WTC11 (cell line): ENCODE results near the gene ANKDD1B. TPM values are rescaled to one million over a fixed set of nuclear protein-coding genes. Genes with fewer than 3 reads are reported as not detected.

ENCODE experiments used
- ATAC-seq: fragments of 200-7000 bp; cut with Tn5 transposase; 2 replicates; pipeline ENCODE4 v1.10.0; 2021; ENCODE audit warnings: mild to moderate bottlenecking, moderate library complexity
- CTCF ChIA-PET: fragments of 300-600 bp; sonication (Branson Sonifier 250); formaldehyde crosslinking; loops from one replicate; lab custom pipeline; 2021; ENCODE audit warnings: antibody characterized with exemption; lab: Charles Lee
- POLR2A ChIA-PET: fragments of 350-600 bp; sonication (Branson Sonifier 250); formaldehyde crosslinking; loops from one replicate; lab custom pipeline; 2021; ENCODE audit warnings: antibody characterized with exemption; lab: Charles Lee
- DNase-seq: peaks from one replicate; pipeline ENCODE4 v3.0.0; 2021; ENCODE audit warnings: low spot score
- H3K27ac Mint-ChIP-seq: 2 replicates; pipeline ENCODE4 v1.8.0; 2021; ENCODE audit warnings: mixed read lengths
- H3K27me3 Mint-ChIP-seq: 2 replicates; pipeline ENCODE4 v1.8.0; 2021; ENCODE audit warnings: low read depth, mild to moderate bottlenecking, moderate library complexity, mixed read lengths
- H3K36me3 Mint-ChIP-seq: 2 replicates; pipeline ENCODE4 v1.8.0; 2021; ENCODE audit warnings: mixed read lengths
- H3K4me1 Mint-ChIP-seq: 2 replicates; pipeline ENCODE4 v1.8.0; 2022; ENCODE audit warnings: mixed read lengths
- H3K4me3 Mint-ChIP-seq: 2 replicates; pipeline ENCODE4 v1.8.0; 2021; ENCODE audit warnings: mild to moderate bottlenecking, moderate library complexity, mixed read lengths
- H3K9me3 Mint-ChIP-seq: 2 replicates; pipeline ENCODE4 v1.8.0; 2021; ENCODE audit warnings: mixed read lengths
- CBFB ChIP-seq: sonication (generic); formaldehyde crosslinking; IDR thresholded peaks from 2 replicates; pipeline ENCODE4 v1.8.1; 2022; ENCODE audit warnings: mild to moderate bottlenecking, low read depth, missing genetic modification reagents
- E2F1 ChIP-seq: sonication (generic); formaldehyde crosslinking; IDR thresholded peaks from 2 replicates; pipeline ENCODE4 v1.8.0; 2022; ENCODE audit warnings: mild to moderate bottlenecking, missing genetic modification reagents
- FOXK1 ChIP-seq: sonication (generic); formaldehyde crosslinking; IDR thresholded peaks from 2 replicates; pipeline ENCODE4 v1.8.0; 2022; ENCODE audit warnings: mild to moderate bottlenecking, moderate library complexity, missing genetic modification reagents
- FOXP4 ChIP-seq: sonication (generic); formaldehyde crosslinking; IDR thresholded peaks from 2 replicates; pipeline ENCODE4 v1.8.0; 2022; ENCODE audit warnings: mild to moderate bottlenecking, missing genetic modification reagents
- IRF1 ChIP-seq: sonication (generic); formaldehyde crosslinking; IDR thresholded peaks from 2 replicates; pipeline ENCODE4 v1.8.0; 2023; ENCODE audit warnings: missing genetic modification reagents
- IRF2 ChIP-seq: sonication (generic); formaldehyde crosslinking; IDR thresholded peaks from 2 replicates; pipeline ENCODE4 v1.8.0; 2022; ENCODE audit warnings: low read depth, missing genetic modification reagents, borderline replicate concordance
- KAT7 ChIP-seq: sonication (generic); formaldehyde crosslinking; IDR thresholded peaks from 2 replicates; pipeline ENCODE4 v1.8.1; 2023; ENCODE audit warnings: missing genetic modification reagents, mild to moderate bottlenecking, borderline replicate concordance
- NR1H2 ChIP-seq: sonication (generic); formaldehyde crosslinking; IDR thresholded peaks from 2 replicates; pipeline ENCODE4 v1.9.0; 2021; ENCODE audit warnings: mild to moderate bottlenecking, moderate library complexity, missing genetic modification reagents
- NR3C1 ChIP-seq: sonication (generic); formaldehyde crosslinking; conservative IDR thresholded peaks from 2 replicates; pipeline ENCODE4 v1.8.1; 2023; ENCODE audit warnings: low read depth, mild to moderate bottlenecking, missing genetic modification reagents
- SMAD3 ChIP-seq: sonication (generic); formaldehyde crosslinking; IDR thresholded peaks from 2 replicates; pipeline ENCODE4 v1.8.0; 2022; ENCODE audit warnings: missing genetic modification reagents, mild to moderate bottlenecking, borderline replicate concordance
- TCF7 ChIP-seq: sonication (generic); formaldehyde crosslinking; IDR thresholded peaks from 2 replicates; pipeline ENCODE4 v1.8.0; 2022; ENCODE audit warnings: mild to moderate bottlenecking, low read depth, missing genetic modification reagents, moderate library complexity
- TEAD1 ChIP-seq: sonication (generic); formaldehyde crosslinking; IDR thresholded peaks from 2 replicates; pipeline ENCODE4 v1.8.0; 2022; ENCODE audit warnings: mild to moderate bottlenecking, missing genetic modification reagents
- ZBTB21 ChIP-seq: sonication (generic); formaldehyde crosslinking; IDR thresholded peaks from 2 replicates; pipeline ENCODE4 v1.8.1; 2023; ENCODE audit warnings: mild to moderate bottlenecking, missing genetic modification reagents, borderline replicate concordance
- ZNF263 ChIP-seq: sonication (generic); formaldehyde crosslinking; IDR thresholded peaks from 2 replicates; pipeline ENCODE4 v1.8.1; 2022; ENCODE audit warnings: low read depth, mild to moderate bottlenecking, moderate library complexity, missing genetic modification reagents
- total RNA-seq: library from RNA; stranded (reverse); gene quantifications from 3 replicates; pipeline ENCODE4 v1.2.3, GENCODE V29; 2021
- TF ChIP-seq, protein P1 (sequence below): sonication (generic); formaldehyde crosslinking; IDR thresholded peaks from 2 replicates; pipeline ENCODE4 v1.8.1; 2023; ENCODE audit warnings: mild to moderate bottlenecking, missing genetic modification reagents
- TF ChIP-seq, protein P2 (sequence below): fragments of 250-450 bp; sonication (Bioruptor Pico); IDR thresholded peaks from 2 replicates; pipeline ENCODE4 v1.9.0; 2021; ENCODE audit warnings: mild to moderate bottlenecking
- TF ChIP-seq, protein P3 (sequence below): sonication (generic); formaldehyde crosslinking; IDR thresholded peaks from 2 replicates; pipeline ENCODE4 v1.8.0; 2022; ENCODE audit warnings: mild to moderate bottlenecking, missing genetic modification reagents
- TF ChIP-seq, protein P4 (sequence below): sonication (generic); formaldehyde crosslinking; IDR thresholded peaks from 2 replicates; pipeline ENCODE4 v1.8.1; 2022; ENCODE audit warnings: mild to moderate bottlenecking, missing genetic modification reagents, moderate library complexity, borderline replicate concordance

Gene ANKDD1B
- total RNA-seq, 1 experiment from 2014 or later: 0.28 TPM

DNA sequence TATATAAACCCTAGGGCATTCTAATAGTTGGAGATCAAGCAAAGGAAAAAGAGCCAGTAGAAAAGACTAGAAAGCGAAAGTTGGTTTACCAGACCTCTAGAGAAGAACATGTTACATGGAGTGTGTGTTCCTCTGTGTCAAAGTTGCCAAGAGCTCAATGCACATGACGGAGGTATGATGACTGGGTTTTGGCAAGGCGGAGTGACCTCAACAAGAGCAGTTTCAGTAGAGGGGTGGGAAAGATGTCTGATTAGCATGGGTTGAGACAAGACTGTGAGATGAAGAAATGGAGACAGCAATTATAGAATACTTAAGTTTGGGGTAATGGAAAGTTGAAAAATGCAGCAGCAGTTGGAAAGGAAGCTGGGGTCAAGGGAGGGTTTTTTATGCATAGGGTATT lies 1.6 kb downstream of the ANKDD1B start:
- TF ChIP-seq ZNF263 (CRISPR knock-in tag) (no peak), NR3C1 (CRISPR knock-in tag) (no peak), KAT7 (CRISPR knock-in tag) (no peak), IRF2 (CRISPR knock-in tag) (no peak)
- TF ChIP-seq, protein P1, sequence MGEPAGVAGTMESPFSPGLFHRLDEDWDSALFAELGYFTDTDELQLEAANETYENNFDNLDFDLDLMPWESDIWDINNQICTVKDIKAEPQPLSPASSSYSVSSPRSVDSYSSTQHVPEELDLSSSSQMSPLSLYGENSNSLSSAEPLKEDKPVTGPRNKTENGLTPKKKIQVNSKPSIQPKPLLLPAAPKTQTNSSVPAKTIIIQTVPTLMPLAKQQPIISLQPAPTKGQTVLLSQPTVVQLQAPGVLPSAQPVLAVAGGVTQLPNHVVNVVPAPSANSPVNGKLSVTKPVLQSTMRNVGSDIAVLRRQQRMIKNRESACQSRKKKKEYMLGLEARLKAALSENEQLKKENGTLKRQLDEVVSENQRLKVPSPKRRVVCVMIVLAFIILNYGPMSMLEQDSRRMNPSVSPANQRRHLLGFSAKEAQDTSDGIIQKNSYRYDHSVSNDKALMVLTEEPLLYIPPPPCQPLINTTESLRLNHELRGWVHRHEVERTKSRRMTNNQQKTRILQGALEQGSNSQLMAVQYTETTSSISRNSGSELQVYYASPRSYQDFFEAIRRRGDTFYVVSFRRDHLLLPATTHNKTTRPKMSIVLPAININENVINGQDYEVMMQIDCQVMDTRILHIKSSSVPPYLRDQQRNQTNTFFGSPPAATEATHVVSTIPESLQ (CRISPR knock-in tag): no peak
- TF ChIP-seq, protein P2, sequence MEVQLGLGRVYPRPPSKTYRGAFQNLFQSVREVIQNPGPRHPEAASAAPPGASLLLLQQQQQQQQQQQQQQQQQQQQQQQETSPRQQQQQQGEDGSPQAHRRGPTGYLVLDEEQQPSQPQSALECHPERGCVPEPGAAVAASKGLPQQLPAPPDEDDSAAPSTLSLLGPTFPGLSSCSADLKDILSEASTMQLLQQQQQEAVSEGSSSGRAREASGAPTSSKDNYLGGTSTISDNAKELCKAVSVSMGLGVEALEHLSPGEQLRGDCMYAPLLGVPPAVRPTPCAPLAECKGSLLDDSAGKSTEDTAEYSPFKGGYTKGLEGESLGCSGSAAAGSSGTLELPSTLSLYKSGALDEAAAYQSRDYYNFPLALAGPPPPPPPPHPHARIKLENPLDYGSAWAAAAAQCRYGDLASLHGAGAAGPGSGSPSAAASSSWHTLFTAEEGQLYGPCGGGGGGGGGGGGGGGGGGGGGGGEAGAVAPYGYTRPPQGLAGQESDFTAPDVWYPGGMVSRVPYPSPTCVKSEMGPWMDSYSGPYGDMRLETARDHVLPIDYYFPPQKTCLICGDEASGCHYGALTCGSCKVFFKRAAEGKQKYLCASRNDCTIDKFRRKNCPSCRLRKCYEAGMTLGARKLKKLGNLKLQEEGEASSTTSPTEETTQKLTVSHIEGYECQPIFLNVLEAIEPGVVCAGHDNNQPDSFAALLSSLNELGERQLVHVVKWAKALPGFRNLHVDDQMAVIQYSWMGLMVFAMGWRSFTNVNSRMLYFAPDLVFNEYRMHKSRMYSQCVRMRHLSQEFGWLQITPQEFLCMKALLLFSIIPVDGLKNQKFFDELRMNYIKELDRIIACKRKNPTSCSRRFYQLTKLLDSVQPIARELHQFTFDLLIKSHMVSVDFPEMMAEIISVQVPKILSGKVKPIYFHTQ (CRISPR knock-in tag): no peak
- H3K4me1 Mint-ChIP-seq: peaks cover 30% of the 10 kb centered on the region
- no peaks in the 10 kb centered on the region for H3K9me3 Mint-ChIP-seq
- H3K27me3 Mint-ChIP-seq: peaks cover 8% of the 10 kb centered on the region
- H3K27ac Mint-ChIP-seq: no peak overlapping the region
- ChIA-PET POLR2A (no interaction called here), CTCF (no interaction called here)
- H3K4me3 Mint-ChIP-seq: no peak overlapping the region
- H3K36me3 Mint-ChIP-seq: no peaks in the 10 kb centered on the region
- ATAC-seq: no peak
- no peak for DNase-seq

DNA sequence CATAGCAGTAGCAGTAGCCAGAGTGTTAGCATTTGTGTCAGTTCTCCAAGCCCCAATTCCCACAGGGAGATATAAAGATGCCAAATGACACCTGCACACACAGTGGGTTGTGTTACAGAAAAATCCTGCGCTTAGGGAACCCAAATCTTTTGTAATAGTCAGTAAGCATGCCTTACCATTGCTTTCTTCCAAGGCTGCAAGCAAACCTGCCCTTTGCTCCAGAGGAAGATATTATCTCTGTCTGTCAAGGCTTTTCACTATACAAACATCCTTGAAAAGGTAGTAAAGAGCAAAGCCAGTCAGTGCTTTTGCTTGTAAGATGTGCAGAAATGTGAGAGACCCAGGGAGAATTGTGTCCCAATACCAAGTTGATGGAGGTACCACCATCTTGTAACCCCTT lies 2.9 kb downstream of the ANKDD1B start:
- DNase-seq: no peak
- H3K9me3 Mint-ChIP-seq: no peaks in the 10 kb centered on the region
- ChIA-PET CTCF (no interaction called here), POLR2A (no interaction called here)
- peaks cover 24% of the 10 kb centered on the region for H3K4me1 Mint-ChIP-seq
- no peak overlapping the region for H3K27ac Mint-ChIP-seq
- H3K27me3 Mint-ChIP-seq: peaks cover 8% of the 10 kb centered on the region
- no peaks in the 10 kb centered on the region for H3K36me3 Mint-ChIP-seq
- TF ChIP-seq E2F1 (no peak), ZBTB21 (no peak), TCF7 (CRISPR knock-in tag) (no peak), TEAD1 (CRISPR knock-in tag) (no peak), IRF1 (CRISPR knock-in tag) (no peak), IRF2 (CRISPR knock-in tag) (no peak)
- TF ChIP-seq, protein P3, sequence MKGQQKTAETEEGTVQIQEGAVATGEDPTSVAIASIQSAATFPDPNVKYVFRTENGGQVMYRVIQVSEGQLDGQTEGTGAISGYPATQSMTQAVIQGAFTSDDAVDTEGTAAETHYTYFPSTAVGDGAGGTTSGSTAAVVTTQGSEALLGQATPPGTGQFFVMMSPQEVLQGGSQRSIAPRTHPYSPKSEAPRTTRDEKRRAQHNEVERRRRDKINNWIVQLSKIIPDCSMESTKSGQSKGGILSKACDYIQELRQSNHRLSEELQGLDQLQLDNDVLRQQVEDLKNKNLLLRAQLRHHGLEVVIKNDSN (CRISPR knock-in tag): no peak
- H3K4me3 Mint-ChIP-seq: no peak overlapping the region
- no peak for ATAC-seq

- ChIA-PET POLR2A (no interaction called here), CTCF (no interaction called here)
- H3K9me3 Mint-ChIP-seq: no peaks in the 10 kb centered on the region
- no peak for DNase-seq
- H3K4me3 Mint-ChIP-seq: no peak overlapping the region
- H3K36me3 Mint-ChIP-seq: no peaks in the 10 kb centered on the region
- ATAC-seq: no peak
- no peak overlapping the region for H3K27ac Mint-ChIP-seq
- peaks cover 13% of the 10 kb centered on the region for H3K4me1 Mint-ChIP-seq
- peaks cover 8% of the 10 kb centered on the region for H3K27me3 Mint-ChIP-seq
- TF ChIP-seq NR1H2 (CRISPR knock-in tag) (no peak), SMAD3 (no peak), FOXP4 (no peak), CBFB (no peak), FOXK1 (CRISPR knock-in tag) (no peak)
- TF ChIP-seq, protein P4, sequence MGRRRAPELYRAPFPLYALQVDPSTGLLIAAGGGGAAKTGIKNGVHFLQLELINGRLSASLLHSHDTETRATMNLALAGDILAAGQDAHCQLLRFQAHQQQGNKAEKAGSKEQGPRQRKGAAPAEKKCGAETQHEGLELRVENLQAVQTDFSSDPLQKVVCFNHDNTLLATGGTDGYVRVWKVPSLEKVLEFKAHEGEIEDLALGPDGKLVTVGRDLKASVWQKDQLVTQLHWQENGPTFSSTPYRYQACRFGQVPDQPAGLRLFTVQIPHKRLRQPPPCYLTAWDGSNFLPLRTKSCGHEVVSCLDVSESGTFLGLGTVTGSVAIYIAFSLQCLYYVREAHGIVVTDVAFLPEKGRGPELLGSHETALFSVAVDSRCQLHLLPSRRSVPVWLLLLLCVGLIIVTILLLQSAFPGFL (CRISPR knock-in tag): no peak
Measured at GRCh38 chr5:75616371-75616881, 5.2 kb downstream of the ANKDD1B start.
